OCI-LY7 (cell line): ENCODE results near the gene GNG12. TPM values are rescaled to one million over a fixed set of nuclear protein-coding genes. Genes with fewer than 3 reads are reported as not detected.

ENCODE experiments used
- BruUV-seq: library from RNA; stranded (reverse); fragments of 400-500 nt; replicated peaks from 2 replicates; lab custom pipeline; 2021; lab: Mats Ljungman, UMichigan
- CTCF ChIA-PET: fragments of 300-600 bp; sonication (Branson Sonifier 250); formaldehyde crosslinking; loops from one replicate; lab custom pipeline; 2022; ENCODE audit warnings: antibody characterized with exemption; ENCODE audit not compliant: unreplicated experiment; lab: Charles Lee
- POLR2A ChIA-PET: fragments of 300-600 bp; sonication (Branson Sonifier 250); formaldehyde crosslinking; loops from one replicate; lab custom pipeline; 2022; ENCODE audit warnings: antibody characterized with exemption; lab: Charles Lee
- DNase-seq: peaks from one replicate; pipeline ENCODE4 v3.0.0-alpha.2; 2015; ENCODE audit warnings: low spot score
- H2AFZ ChIP-seq: fragments of 200-600 bp; sonication (generic), shearing (Covaris generic); 2 replicates; pipeline ENCODE4 v1.6.1; 2014; ENCODE audit warnings: mild to moderate bottlenecking, antibody characterized with exemption, low read length, moderate library complexity
- H3K27ac ChIP-seq: fragments of 200-600 bp; sonication (generic); 2 replicates; pipeline ENCODE4 v1.5.1; 2014; ENCODE audit warnings: mixed run types, low read depth, mild to moderate bottlenecking, moderate library complexity, low read length, inconsistent platforms; ENCODE audit not compliant: poor library complexity, severe bottlenecking
- H3K36me3 ChIP-seq: fragments of 200-600 bp; sonication (generic); 2 replicates; pipeline ENCODE4 v1.6.1; 2014; ENCODE audit warnings: mild to moderate bottlenecking, antibody characterized with exemption, low read length, moderate library complexity, mixed read lengths; ENCODE audit not compliant: insufficient read depth
- H3K4me1 ChIP-seq: fragments of 200-600 bp; sonication (generic); 2 replicates; pipeline ENCODE4 v1.5.1; 2014; ENCODE audit warnings: mild to moderate bottlenecking, low read length; ENCODE audit not compliant: insufficient read depth, poor library complexity, severe bottlenecking
- H3K4me2 ChIP-seq: fragments of 200-600 bp; sonication (generic); 2 replicates; pipeline ENCODE4 v1.6.1; 2014; ENCODE audit warnings: mild to moderate bottlenecking, low read length
- H3K4me3 ChIP-seq: fragments of 200-600 bp; sonication (generic); 2 replicates; pipeline ENCODE4 v1.5.1; 2014; ENCODE audit warnings: mild to moderate bottlenecking, low read depth, low read length; ENCODE audit not compliant: poor library complexity, severe bottlenecking
- H3K79me2 ChIP-seq: fragments of 200-600 bp; sonication (generic); 2 replicates; pipeline ENCODE4 v1.6.1; 2016; ENCODE audit warnings: low read depth, mild to moderate bottlenecking, low read length, moderate library complexity, mixed read lengths; ENCODE audit not compliant: insufficient read depth
- H3K9me2 ChIP-seq: fragments of 200-600 bp; sonication (generic); 2 replicates; pipeline ENCODE4 v1.6.1; 2016; ENCODE audit warnings: mild to moderate bottlenecking, low read length, mixed read lengths; ENCODE audit not compliant: insufficient read depth
- H3K9me3 ChIP-seq: fragments of 200-600 bp; sonication (generic); 2 replicates; pipeline ENCODE4 v1.6.1; 2014; ENCODE audit warnings: mild to moderate bottlenecking, mixed run types, low read length, mixed read lengths
- H4K20me1 ChIP-seq: fragments of 200-600 bp; sonication (generic); 2 replicates; pipeline ENCODE4 v1.6.1; 2014; ENCODE audit warnings: mild to moderate bottlenecking, antibody characterized with exemption, low read length, moderate library complexity, mixed read lengths; ENCODE audit not compliant: insufficient read depth
- EZH2phosphoT487 ChIP-seq: fragments of 200-600 bp; sonication (generic); IDR thresholded peaks from 2 replicates; pipeline ENCODE4 v1.6.1; 2018; ENCODE audit warnings: low read depth, borderline replicate concordance, mild to moderate bottlenecking, mixed run types, antibody characterized with exemption, low read length, moderate library complexity, mixed read lengths
- intact Hi-C: fragments of 100-400 bp; cut with micrococcal nuclease; formaldehyde crosslinking; loops from one replicate; pipeline ENCODE4 v1.10.0; 2022; ENCODE audit not compliant: unreplicated experiment
- total RNA-seq, 2 experiments: library from RNA; depleted of rRNA in 1 of 2; stranded (reverse); fragments of >200 nt in 1 of 2; shearing (Covaris generic) in 1 of 2; gene quantifications; 2 replicates each; pipeline ENCODE4 v1.2.3, GENCODE V29; 2014 to 2022
- TF ChIP-seq, protein P1 (sequence below): fragments of 200-600 bp; sonication (generic); conservative IDR thresholded peaks from 2 replicates; pipeline ENCODE4 v1.5.1; 2014; ENCODE audit warnings: mild to moderate bottlenecking, antibody characterized with exemption, low read length, moderate library complexity, mixed read lengths

Gene GNG12
- total RNA-seq, 2 experiments from 2014 or later: 0.10 TPM; not detected in 1

DNA sequence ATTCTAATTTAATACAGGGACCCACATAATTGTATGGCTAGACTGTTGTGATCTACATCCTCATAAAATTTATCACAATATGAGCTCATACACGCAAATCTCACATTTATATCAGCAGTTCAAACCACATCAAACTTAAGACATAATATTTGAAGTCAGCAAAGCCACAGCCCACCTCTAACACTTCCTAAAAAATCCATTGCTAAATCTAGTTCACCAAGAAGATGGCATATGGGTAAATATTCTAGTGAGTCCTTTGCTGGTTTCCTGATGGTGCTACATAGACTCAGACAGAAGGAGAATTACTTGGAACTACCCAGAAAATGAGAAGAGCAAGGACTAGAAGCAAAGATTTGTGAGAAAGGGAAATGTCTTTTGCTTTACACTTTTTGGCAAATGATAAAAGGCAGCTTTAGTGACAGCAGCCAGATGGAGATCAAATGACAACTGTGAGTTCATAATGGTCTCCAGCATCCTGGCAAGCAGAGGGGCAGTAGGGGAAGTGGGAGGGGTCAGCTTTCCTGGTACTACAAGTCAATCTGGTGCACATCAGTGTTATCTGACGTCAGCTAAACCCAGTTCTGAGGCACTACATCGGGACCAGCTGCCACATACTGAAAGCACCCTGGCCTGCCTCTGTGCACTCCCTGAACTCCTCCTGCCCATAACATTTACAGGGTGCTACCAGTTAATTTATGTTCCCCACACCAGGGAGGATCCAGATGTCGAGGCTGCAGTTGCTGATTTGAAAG, 158.8 kb downstream of the GNG12 start:
- H4K20me1 ChIP-seq: no peaks in the 10 kb centered on the region
- intact Hi-C loops: loop anchor here (1.0 to 2.0 kb wide), 2 partner anchors 9 to 62 kb away; no protein-coding TSS in a partner anchor
- no peaks in the 10 kb centered on the region for H3K79me2 ChIP-seq
- peak overlapping the region; percentile 68 for H3K4me2 ChIP-seq
- peak overlapping the region; percentile 20 for H3K4me3 ChIP-seq
- H3K4me1 ChIP-seq: peaks cover 48% of the 10 kb centered on the region
- POLR2A ChIA-PET: interaction anchor here (0.7 to 5.4 kb wide), 17 partner anchors 11 to 821 kb away, joined by 3 to 89 read pairs (median 3); partner anchors contain the start of gene GADD45A
- peak overlapping the region; percentile 85 for H3K27ac ChIP-seq
- no peaks in the 10 kb centered on the region for H3K9me2 ChIP-seq
- CTCF ChIA-PET: interaction anchor here (1.4 to 1.7 kb wide), 2 partner anchors 10 to 86 kb away, joined by 5 to 10 read pairs; partner anchors contain the start of gene GADD45A
- DNase-seq: peak; percentile 77
- peak overlapping the region; percentile 85 for H2AFZ ChIP-seq
- no TSS peak for BruUV-seq
- TF ChIP-seq EZH2phosphoT487: no peak
- TF ChIP-seq, protein P1, sequence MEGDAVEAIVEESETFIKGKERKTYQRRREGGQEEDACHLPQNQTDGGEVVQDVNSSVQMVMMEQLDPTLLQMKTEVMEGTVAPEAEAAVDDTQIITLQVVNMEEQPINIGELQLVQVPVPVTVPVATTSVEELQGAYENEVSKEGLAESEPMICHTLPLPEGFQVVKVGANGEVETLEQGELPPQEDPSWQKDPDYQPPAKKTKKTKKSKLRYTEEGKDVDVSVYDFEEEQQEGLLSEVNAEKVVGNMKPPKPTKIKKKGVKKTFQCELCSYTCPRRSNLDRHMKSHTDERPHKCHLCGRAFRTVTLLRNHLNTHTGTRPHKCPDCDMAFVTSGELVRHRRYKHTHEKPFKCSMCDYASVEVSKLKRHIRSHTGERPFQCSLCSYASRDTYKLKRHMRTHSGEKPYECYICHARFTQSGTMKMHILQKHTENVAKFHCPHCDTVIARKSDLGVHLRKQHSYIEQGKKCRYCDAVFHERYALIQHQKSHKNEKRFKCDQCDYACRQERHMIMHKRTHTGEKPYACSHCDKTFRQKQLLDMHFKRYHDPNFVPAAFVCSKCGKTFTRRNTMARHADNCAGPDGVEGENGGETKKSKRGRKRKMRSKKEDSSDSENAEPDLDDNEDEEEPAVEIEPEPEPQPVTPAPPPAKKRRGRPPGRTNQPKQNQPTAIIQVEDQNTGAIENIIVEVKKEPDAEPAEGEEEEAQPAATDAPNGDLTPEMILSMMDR: no peak
- no peaks in the 10 kb centered on the region for H3K36me3 ChIP-seq
- H3K9me3 ChIP-seq: no peaks in the 10 kb centered on the region

GRCh38 chr1:67673468-67674201, 159.6 kb downstream of the GNG12 start:
- intact Hi-C loops: loop anchor here (2.0 kb wide), 1 partner anchor 63 kb away; no protein-coding TSS in a partner anchor
- POLR2A ChIA-PET: interaction anchor here (0.8 to 5.4 kb wide), 15 partner anchors 10 to 244 kb away, joined by 3 to 89 read pairs (median 5); partner anchors contain the start of gene GADD45A
- TF ChIP-seq EZH2phosphoT487: no peak
- TF ChIP-seq, protein P1: no peak
- Histone ChIP-seq H3K4me3 (no peak overlapping the region), H4K20me1 (no peaks in the 10 kb centered on the region), H3K9me2 (no peaks in the 10 kb centered on the region), H3K36me3 (no peaks in the 10 kb centered on the region), H3K4me2 (peak overlapping the region; percentile 68; the same call in 1 of the 2 replicates), H3K27ac (peak overlapping the region; percentile 85), H3K79me2 (no peaks in the 10 kb centered on the region), H3K4me1 (peaks cover 48% of the 10 kb centered on the region), H3K9me3 (no peaks in the 10 kb centered on the region), H2AFZ (peak overlapping the region; percentile 85; the same call in 1 of the 2 replicates)
- no peak for DNase-seq
- BruUV-seq: no TSS peak
- CTCF ChIA-PET: interaction anchor here (1.4 to 1.7 kb wide), 2 partner anchors 11 to 86 kb away, joined by 5 to 10 read pairs; partner anchors contain the start of gene GADD45A
